Activated T-helper 1 cell treated with anti-CD3 and anti-CD28 coated beads, Interleukin-2, amount 50 U/mL, for 16 hours (primary cell): Measurements from ENCODE around the gene TCERG1L.

ENCODE experiments used
- DNase-seq, 2 donors: peaks; one replicate each; pipeline ENCODE4 v3.0.0-alpha.2; 2020; ENCODE audit warnings: low read depth in 1 of 2, low spot score in 1 of 2

The TCERG1L gene

DNA sequence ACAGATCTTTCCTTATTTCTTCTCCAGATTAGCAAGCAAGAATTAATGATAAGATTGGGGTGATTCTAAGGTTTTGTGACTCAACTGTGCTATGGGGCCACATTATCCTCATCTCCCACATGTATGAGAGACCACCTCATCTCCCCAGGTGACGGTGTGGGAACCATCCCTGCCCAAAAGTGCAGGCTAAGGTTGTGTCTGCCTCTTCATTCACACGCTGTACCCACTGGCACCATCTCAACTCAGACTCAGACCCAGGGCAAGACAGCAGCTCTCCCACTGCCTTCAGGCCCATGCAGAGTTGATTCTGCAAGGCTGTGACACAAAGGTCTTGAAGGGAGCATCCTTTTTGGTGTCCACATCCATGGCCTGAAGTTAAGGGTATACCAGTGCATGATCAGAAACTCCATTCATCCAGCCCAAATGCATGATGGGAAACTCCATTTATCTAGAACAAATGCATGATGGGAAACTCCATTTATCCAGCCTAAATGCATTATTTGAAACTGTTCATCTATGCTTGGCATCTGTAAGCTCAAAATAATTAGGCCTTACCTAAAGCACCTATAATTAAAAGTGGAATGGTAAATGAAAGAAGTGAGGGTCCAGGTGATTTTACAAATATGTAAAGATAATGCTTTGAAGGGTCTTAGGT lies 99.4 kb downstream of the TCERG1L start:
- DNase-seq = no peak

DNA sequence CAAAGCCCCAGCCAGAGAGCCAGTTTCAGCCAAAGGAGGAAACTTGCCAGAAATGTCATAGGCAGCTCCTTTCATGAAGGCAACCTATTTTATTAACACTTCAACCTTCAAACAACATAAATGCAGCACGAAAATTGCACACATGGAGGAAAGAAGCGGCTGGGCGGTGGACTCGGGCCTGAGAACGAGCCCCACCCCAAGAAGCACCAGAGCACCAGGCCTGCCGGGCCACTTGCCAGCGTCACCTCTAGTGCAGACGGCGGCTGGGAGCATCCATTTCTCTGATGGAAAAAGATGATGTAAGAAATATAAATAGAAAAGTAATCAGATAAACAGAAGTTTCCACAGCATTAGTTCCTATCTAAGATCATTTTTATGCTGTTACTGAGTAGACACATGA lies 100.0 kb downstream of the TCERG1L start:
- no peak for DNase-seq

DNA sequence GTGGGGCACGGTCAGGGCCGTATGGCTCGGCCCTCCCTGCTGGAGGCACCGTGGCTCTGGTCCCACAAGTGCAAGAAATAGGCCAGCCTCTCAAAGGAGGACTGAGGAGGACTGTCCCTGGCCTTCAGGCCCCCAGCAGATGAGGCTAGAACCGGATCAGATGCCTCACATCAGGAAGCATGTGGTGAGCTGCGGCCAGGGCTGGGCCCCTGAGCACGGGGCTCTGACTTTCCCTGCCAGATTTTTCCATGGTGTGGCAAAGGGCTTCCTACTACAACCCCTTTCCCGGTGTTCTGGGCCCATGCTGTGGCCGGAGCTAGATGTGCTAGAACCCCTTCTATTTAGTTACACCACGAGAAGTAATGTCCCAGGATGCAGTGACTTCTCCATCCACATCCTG lies 100.4 kb downstream of the TCERG1L start:
- DNase-seq = no peak

DNA sequence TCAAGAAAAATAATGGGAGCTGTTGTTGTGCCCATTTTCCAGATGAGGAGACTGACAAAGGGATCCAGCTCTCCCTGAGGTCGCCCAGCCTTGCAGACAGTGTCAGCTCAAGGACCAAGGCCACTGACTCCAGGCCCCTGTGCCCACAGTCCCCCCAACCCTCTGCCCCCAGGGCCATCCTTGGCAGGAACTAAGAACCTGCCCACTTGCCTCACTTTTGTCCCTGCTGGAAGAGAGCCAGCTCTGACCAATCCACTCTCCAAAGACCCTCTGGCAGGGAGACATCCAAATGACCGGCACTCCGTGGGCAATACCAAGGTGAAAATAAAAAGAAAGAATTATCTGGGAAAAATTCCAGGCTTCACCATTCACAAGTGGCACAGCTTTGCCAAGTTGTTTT lies 101.3 kb downstream of the TCERG1L start:
- no peak for DNase-seq

DNA sequence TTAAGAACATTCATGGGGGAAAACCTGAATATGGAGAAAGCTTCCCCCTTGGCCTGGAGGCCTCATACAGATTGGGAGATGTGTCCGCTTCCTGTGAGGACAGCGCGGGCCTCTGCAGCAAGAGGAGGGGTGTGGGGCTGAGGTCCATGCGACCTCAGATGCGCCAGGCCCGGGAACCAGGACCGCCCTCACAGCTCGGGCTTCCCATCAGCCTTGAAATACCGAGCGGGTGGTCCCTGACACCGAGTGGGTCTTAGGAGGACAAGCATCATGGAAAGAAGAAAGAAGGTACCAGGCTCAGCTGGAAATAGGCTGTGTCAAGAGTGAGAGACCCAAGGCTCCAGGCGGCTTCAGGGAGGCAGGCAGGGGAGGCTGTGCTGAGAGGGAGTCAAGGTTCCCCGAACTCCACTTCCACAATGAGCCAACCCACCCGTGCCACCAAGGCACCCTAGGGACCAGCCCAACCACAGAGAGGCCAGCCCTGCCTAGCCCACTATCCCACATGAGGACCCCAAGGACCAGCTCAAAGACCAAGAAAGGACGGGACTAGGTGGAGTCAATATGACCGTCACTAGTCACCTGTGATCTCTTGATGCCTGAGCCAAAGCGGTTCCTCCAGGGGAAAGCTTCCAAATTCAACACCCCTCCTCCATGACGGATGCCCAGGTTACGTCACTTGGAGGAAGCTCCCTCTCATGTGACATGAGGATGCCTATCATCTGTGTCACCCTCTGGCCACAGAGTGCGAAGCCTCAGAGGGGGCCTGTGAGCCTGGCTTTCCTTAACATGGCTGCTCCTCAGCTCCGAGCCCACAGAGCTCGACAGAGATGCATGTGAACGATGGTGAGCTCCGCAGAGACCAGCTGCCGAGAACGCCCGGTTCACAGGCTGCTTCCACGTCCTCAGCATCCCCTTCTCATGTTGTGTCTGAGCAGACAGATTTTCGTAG lies 103.7 kb downstream of the TCERG1L start:
- DNase-seq = no peak

DNA sequence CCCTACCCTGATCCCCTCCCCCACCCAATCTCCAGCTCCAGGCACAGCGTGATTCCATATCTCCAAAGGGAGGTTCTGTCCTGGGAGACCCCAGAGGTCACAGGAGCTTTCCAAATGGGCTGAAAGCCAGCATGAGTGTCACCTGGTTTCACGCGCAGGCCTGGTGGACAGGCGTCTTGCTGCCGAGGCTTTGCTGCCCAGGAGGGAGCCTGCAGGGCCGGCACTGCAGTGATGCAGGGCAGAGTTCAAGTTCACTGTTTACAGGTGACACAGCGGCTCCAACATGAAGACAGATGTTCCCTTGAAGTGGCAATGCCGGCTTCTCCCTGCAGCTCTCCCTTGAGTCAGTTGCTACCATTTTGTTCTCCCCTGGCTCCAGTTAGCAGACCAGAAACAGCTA lies 104.3 kb downstream of the TCERG1L start:
- no peak for DNase-seq

DNA sequence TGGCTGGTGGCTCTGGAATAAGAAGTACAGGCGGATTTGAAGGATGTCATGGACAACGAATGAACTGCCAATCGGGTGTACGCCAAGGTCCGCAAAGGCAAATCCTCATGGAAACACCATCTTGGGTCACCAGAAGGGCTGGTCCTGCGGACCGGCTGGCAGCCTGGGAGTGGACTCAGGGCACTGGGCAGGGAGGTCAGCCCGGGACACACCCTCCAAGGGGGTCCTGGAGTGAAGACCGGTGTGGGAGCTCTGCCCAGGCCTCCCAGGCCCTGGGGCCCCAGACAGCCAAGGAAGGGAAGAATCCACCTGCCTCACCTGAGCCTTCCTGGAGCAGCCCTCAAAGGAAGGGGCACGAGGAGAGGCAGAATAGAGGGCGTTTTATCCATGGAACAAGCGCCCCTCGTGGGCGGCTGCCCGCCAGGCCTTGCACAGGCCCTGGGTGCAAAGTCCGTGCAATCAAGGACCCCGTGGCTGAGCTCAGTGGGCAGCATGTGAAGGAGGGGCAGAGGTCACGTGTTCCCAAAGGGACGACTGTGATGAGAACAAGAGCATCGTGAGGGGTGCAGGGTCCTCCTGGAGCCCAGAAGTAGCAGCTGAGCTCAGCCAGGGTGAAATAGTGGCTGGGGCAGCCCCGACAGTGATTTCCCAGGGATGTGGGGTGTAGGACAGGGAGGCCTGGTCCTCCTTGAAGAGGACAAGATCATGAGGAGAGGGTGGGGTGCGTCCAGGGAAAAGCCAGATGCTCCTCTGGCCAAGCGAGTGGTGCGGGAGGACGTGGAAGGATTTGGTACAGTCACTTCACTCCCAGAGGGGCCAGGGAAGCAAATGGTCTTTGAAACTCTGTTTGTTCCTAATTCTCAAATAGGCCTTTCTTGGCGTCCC lies 105.2 kb downstream of the TCERG1L start:
- no peak for DNase-seq

DNA sequence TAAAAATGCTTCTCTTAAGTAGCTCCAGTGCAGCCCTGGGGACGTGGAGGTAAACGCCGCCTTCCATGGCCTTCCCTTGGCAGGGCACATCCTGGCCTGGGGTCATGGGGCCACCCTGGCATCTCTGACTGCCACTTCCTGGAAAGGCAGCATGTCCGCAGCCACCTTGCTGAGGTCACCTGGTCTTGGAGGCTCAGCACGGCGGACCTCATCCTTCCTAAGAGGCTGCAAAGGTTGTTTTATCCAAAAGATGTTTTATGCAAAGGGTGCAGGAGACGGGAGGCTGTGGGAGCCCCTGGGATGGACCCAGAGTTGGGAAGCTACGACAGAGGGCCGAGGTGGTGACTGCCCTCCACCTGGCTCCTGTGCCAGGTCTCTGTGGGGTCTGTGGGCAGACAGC lies 106.0 kb downstream of the TCERG1L start:
- DNase-seq = no peak

DNA sequence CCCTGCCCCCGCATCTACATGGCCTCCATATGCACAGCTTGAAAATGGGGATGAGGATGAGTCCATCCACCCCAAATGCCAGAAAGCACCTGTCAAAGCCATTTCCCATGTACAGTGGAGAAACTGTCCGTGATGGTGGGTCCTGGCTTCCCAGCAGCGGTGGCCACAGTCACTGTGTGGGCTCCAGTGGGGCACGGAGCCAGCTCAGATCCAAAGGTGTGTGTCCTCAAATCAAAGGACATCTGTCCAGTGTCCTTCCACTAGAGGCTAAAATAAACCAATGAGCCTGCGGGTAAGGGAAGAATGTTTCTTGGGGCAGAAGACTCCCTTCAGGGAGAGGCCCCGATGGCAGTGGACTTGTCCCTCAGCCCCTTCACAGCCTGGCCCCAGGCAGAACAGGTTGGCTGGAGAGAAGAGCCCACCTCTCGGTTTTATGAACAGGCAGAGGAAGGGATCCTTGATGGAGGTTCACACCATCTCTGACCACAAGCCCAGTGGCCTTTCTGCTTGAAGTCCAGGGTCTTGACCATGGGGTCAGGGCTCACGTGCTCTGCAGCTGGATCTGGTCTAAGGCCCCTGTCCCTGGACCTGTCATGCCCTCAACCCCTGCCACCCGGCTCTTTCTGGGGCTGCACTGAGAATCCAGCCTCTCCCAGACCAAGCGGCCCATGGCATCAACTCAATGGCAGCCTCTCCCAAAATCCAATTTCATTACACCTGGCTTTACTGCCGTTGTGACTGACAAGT lies 106.9 kb downstream of the TCERG1L start:
- DNase-seq = no peak

DNA sequence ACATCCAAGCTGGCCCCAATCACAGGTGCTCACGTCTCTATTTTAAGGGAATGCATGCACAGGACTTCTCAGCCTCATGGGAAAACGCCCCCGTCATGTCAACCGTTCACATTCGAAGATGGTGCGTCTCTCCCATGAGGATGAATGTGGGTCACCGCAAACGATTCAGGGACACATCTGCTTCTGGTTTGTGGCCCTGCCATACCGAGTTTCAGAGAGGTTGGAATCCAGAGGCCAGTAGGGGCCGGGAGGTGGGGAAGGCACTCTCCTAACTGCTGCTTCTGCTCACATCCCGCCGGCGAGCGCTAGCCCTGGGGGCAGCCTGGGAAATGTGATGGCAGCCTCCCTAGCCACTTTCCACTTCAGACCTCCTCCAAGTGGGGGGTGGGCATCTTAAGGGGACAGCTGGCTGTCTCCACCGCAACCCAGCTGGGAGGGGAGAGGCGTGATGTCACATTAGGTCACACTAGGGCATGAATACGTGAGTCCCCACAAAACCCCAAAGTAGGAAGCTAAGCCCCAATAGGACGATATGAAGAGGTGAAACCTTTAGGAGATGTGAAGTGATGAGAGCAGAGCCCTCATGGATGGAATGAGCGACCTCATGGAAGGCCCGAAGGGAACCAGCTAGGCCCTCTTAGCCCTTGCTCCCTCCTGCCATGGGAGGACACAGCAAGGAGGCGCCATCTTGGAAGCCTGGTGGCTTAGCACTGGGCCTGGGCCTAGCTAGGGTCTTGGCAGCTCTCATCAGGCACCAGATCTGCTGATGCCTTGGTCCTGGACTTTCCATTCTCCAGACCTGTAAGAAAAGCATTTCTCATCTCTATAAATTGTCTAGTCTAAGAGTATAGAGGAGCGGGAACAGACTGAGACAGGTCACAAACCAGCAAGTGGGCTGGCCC lies 107.8 kb downstream of the TCERG1L start:
- no peak for DNase-seq

DNA sequence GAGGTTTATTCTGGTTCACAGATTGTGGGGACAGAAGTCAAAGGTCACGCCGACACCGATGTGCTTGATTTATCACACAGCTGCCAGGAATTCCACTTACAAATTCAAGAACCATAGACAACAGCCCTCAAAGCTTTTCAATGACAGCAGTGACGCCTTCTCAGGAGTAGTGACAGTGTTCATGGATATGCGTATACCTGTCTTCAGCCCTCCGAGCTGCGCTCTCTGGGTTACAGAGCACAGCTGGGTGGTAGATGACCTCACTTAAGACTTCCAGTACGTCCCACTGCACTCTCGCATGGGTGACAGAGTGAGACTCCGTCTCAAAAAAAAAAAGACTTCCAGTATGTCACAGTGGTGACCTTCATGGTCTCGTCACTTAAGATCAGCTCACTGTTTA lies 108.5 kb downstream of the TCERG1L start:
- no peak for DNase-seq

DNA sequence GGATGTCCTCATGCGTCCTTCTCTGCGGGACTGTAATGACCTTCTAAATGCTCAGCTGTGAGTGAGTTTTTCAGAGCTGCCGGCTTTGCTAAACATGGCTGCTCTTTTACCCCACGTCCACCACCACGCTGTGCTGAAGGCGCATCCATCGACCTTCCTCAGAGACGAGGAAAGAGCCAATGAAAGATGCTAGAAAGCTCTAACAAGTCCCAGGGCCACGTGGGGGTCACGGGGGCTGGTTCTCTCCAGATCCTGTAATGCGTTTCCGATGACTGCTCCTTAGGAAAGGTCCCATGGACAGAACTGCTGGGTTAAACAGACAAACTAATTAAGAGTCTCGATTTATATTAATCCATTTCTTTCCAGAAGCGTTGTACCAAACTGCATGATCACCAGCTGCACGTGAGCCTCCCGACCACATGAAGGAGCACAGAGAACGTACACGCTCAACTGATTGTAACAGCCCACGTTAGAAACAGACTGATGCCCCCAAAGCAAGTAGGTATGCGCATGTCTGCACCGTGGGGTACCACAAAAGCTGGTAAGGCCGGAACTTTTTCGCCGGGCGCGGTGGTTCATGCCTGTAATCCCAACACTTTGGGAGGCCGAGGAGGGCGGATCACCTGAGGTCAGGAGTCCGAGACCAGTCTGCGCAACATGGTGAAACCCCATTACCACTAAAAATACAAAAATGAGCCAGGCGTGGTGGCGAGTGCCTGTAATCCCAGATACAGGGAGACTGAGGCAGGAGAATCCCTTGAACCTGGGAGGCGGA lies 109.6 kb downstream of the TCERG1L start:
- no peak for DNase-seq

DNA sequence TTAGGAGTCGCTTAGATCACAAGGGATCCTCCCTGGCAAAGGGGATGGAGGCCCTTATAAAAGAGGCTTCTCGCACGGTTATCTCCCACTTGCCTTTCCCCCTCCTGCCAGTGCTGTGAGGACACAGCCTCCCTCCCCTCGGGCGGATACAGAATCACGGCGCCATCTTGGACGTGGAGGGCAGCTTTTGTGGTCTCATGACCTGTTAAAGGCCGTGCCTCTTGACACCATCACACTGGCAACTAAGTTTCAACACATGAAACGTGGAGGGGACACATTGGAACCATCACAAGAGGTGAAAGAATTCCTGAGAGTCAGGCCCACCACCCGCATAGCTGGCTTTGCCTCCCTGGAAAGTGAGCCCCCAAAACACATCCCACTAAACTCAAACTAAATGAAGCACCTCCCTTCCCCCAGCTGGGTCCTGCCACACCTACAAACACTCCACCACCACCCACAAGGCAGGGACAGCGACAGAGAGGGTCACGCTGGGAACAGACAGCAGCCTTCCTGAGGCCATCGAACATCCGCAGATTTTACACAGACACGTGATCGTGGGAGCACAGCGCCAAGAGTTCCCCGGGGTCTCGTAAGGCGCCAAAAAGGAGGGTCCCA lies 110.6 kb downstream of the TCERG1L start:
- no peak for DNase-seq

DNA sequence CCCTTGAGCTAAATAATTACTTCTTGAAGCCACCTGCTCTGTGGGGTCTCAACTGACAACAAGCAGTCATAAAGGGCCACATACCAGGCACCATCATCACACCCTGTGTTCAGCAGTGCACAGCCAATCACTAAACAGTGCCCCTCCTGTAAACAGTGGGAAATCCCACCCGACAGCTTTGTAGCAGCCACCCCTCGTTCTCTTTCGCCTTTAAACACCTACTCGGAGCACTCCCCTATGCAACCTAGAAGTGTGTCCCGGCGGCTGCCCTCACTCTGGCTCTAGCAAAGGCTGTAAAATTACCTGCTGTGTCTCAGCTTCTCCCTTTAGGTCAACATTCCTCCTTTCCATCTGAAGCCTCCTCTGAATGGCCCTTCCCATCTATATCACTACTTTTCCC lies 111.9 kb downstream of the TCERG1L start:
- DNase-seq = no peak

DNA sequence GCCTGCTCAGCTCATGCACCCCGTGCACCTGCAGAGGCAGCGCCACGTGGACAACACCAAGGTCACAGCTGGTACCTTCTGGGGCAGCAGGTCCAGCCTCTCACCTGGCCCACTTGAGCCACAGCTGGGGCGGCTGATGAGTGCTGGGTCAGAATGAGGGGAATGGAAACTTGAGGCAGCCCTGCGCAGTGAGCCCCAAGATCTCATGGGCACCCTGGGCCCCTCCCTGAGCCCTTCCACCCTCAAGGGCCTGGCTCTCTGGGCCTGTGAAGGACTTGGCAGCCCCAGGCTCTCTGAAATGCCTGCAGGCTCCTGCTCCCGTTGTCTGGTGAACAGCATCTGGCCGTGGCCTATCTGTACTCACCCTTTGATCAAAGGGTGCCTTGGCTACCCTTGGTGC lies 112.7 kb downstream of the TCERG1L start:
- DNase-seq = no peak

DNA sequence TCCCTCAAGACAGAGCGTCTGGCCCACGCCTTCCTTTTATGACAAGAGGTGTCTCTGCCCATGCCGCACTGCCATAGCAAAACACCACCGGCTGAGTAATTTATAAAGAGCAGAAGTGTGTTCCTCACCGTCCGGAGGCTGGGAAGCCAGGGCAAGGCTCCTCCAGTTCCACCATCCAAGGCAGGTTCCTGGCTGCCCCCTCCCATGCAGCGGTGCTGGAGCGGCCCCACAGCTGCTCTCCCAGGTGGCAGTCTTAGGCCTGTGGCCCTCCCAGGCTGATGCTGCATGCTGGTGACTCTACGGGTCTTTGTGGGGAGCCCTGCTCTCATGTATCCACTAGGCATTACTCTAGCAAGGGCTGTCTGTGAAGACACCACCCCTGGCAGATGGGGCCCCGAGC lies 113.1 kb downstream of the TCERG1L start:
- DNase-seq = no peak

DNA sequence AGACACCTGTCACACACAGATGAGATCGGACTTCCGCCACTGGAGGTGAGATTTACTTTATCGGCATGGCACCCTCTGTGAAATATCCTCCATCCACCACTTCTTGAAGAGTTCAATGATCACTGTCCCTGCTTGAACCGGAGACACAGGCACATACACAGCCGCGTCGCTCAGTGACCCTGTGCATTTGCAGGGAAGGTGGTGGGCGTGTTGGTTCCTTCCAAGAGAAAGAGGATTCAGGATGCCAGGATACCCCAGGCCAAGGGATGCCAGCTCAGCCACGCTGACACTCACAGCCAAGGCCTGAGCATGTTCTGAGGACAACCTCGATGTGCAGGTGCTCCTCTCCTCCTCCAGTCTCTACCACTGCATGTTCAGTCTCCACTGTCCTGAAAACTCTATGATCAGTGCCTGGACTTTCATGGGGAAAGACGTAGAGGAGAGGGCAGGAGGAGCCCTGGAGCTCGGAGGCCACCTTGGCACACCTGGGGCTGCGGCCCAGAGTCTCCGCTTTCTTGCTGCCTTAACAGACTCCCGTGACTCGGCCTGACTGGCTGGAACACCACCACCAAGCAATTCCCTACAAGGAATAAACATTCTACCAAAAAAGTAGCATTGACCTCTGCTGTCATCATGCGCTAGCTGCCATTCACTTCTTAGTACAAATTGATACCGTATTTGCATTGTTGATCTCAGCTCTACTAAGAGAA lies 115.2 kb downstream of the TCERG1L start:
- DNase-seq = no peak

DNA sequence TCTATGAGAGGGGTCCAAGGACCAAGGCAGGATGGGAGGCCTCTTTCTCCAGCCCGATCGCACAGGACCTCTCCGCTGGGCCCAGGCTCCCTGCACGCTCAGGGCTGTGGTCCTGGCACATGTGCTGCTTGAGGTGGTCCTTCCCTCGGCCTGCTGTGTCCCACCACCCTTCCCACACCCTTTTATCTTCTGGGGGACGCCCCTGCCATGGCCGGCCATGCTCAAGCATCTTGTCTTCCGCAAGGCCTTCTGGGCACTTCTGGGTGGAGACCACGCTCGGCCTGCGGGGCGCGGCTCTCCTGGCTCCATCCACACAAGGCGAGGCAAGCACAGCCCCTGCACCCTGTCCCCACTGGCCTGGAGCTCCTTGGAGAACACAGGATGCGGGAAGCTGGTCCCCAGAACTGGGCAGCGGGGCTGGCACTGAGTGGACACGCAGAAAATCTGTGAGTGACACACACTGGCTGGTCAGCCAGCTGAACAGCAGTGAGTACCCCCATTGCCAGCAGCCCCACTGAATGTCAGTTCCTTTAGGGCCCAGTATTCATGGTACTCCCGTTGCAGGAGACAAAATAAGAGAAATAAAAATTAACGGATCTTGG lies 115.9 kb downstream of the TCERG1L start:
- no peak for DNase-seq
